ENCODE measurements around the gene FKRP.

Gene FKRP

GRCh38 chr19:46726971-46727501, 18.8 kb upstream of the FKRP start:
- Histone ChIP-seq H3K36me3 (ENCODE audit: control insufficient read depth, insufficient read depth, low read length) (peaks cover 99% of the 10 kb centered on the region), H3K4me3 (ENCODE audit: extremely low read depth, insufficient read depth, low read length, poor library complexity, severe bottlenecking) (no peak overlapping the region), H3K9me3 (ENCODE audit: control insufficient read depth, low read length) (no peaks in the 10 kb centered on the region), H3K4me1 (ENCODE audit: control insufficient read depth, insufficient read depth, low read length, poor library complexity, severe bottlenecking) (peaks cover 52% of the 10 kb centered on the region), H3K27ac (ENCODE audit: low read depth, low read length, severe bottlenecking) (no peak overlapping the region)
- 96% methylated on average over 8 to 10 of the region's 14 CpGs for WGBS, 2 experiments (ENCODE audit: insufficient coverage in 2 of 2)

GRCh38 chr19:46727757-46728156, 18.1 kb upstream of the FKRP start:
- WGBS, 2 experiments (ENCODE audit: insufficient coverage in 2 of 2): 94 to 97% methylated on average over 5 to 10 of the region's 11 CpGs
- H3K36me3 ChIP-seq (ENCODE audit: control insufficient read depth, insufficient read depth, low read length): peaks cover 99% of the 10 kb centered on the region

GRCh38 chr19:46728208-46728607, 17.6 kb upstream of the FKRP start:
- H3K9me3 ChIP-seq (ENCODE audit: control insufficient read depth, low read length): no peaks in the 10 kb centered on the region
- H3K4me1 ChIP-seq (ENCODE audit: control insufficient read depth, insufficient read depth, low read length, poor library complexity, severe bottlenecking): peaks cover 59% of the 10 kb centered on the region
- H3K27ac ChIP-seq (ENCODE audit: low read depth, low read length, severe bottlenecking): no peak overlapping the region
- peaks cover 99% of the 10 kb centered on the region for H3K36me3 ChIP-seq (ENCODE audit: control insufficient read depth, insufficient read depth, low read length)
- WGBS, 2 experiments (ENCODE audit: insufficient coverage in 2 of 2): 97% methylated on average over 9 to 14 of the region's 14 CpGs
- H3K4me3 ChIP-seq (ENCODE audit: extremely low read depth, insufficient read depth, low read length, poor library complexity, severe bottlenecking): no peak overlapping the region

More at GRCh38 chr19:46727757-46728156, 18.1 kb upstream of the FKRP start:
- no peak overlapping the region for H3K4me3 ChIP-seq (ENCODE audit: extremely low read depth, insufficient read depth, low read length, poor library complexity, severe bottlenecking)
- no peak overlapping the region for H3K27ac ChIP-seq (ENCODE audit: low read depth, low read length, severe bottlenecking)
- H3K9me3 ChIP-seq (ENCODE audit: control insufficient read depth, low read length): no peaks in the 10 kb centered on the region
- peaks cover 55% of the 10 kb centered on the region for H3K4me1 ChIP-seq (ENCODE audit: control insufficient read depth, insufficient read depth, low read length, poor library complexity, severe bottlenecking)

- Histone ChIP-seq H3K4me3 (ENCODE audit: extremely low read depth, insufficient read depth, low read length, poor library complexity, severe bottlenecking) (no peak overlapping the region), H3K9me3 (ENCODE audit: control insufficient read depth, low read length) (no peaks in the 10 kb centered on the region), H3K36me3 (ENCODE audit: control insufficient read depth, insufficient read depth, low read length) (peaks cover 99% of the 10 kb centered on the region), H3K27ac (ENCODE audit: low read depth, low read length, severe bottlenecking) (peak overlapping the region; percentile 16), H3K4me1 (ENCODE audit: control insufficient read depth, insufficient read depth, low read length, poor library complexity, severe bottlenecking) (peaks cover 63% of the 10 kb centered on the region)
- WGBS, 2 experiments (ENCODE audit: insufficient coverage in 2 of 2): 64 to 65% methylated on average over 16 to 19 of the region's 20 CpGs
These were observed 17.0 kb upstream of the FKRP start for GRCh38 chr19:46728693-46729339.

- Histone ChIP-seq H3K27ac (ENCODE audit: low read depth, low read length, severe bottlenecking) (no peak overlapping the region), H3K36me3 (ENCODE audit: control insufficient read depth, insufficient read depth, low read length) (peaks cover 99% of the 10 kb centered on the region), H3K9me3 (ENCODE audit: control insufficient read depth, low read length) (no peaks in the 10 kb centered on the region), H3K4me3 (ENCODE audit: extremely low read depth, insufficient read depth, low read length, poor library complexity, severe bottlenecking) (no peak overlapping the region), H3K4me1 (ENCODE audit: control insufficient read depth, insufficient read depth, low read length, poor library complexity, severe bottlenecking) (peaks cover 66% of the 10 kb centered on the region)
- WGBS, 2 experiments (ENCODE audit: insufficient coverage in 2 of 2): 90 to 96% methylated on average over 5 of the region's 7 CpGs
These were observed 16.2 kb upstream of the FKRP start for GRCh38 chr19:46729696-46730095.

GRCh38 chr19:46730187-46730586, 15.7 kb upstream of the FKRP start:
- H3K4me3 ChIP-seq (ENCODE audit: extremely low read depth, insufficient read depth, low read length, poor library complexity, severe bottlenecking): no peak overlapping the region
- H3K4me1 ChIP-seq (ENCODE audit: control insufficient read depth, insufficient read depth, low read length, poor library complexity, severe bottlenecking): peaks cover 66% of the 10 kb centered on the region
- peaks cover 99% of the 10 kb centered on the region for H3K36me3 ChIP-seq (ENCODE audit: control insufficient read depth, insufficient read depth, low read length)
- WGBS, 2 experiments (ENCODE audit: insufficient coverage in 2 of 2): 98 to 100% methylated on average over 8 to 9 of the region's 9 CpGs
- H3K27ac ChIP-seq (ENCODE audit: low read depth, low read length, severe bottlenecking): no peak overlapping the region
- H3K9me3 ChIP-seq (ENCODE audit: control insufficient read depth, low read length): no peaks in the 10 kb centered on the region

GRCh38 chr19:46730595-46730994, 15.3 kb upstream of the FKRP start:
- H3K27ac ChIP-seq (ENCODE audit: low read depth, low read length, severe bottlenecking): peak overlapping the region; percentile 49
- H3K36me3 ChIP-seq (ENCODE audit: control insufficient read depth, insufficient read depth, low read length): peaks cover 99% of the 10 kb centered on the region
- WGBS, 2 experiments (ENCODE audit: insufficient coverage in 2 of 2): 97% methylated on average over 14 of the region's 14 CpGs

GRCh38 chr19:46731007-46731501, 14.8 kb upstream of the FKRP start:
- peaks cover 61% of the 10 kb centered on the region for H3K4me1 ChIP-seq (ENCODE audit: control insufficient read depth, insufficient read depth, low read length, poor library complexity, severe bottlenecking)
- peaks cover 97% of the 10 kb centered on the region for H3K36me3 ChIP-seq (ENCODE audit: control insufficient read depth, insufficient read depth, low read length)
- H3K9me3 ChIP-seq (ENCODE audit: control insufficient read depth, low read length): no peaks in the 10 kb centered on the region
- no peak overlapping the region for H3K4me3 ChIP-seq (ENCODE audit: extremely low read depth, insufficient read depth, low read length, poor library complexity, severe bottlenecking)
- peak overlapping the region; percentile 49 for H3K27ac ChIP-seq (ENCODE audit: low read depth, low read length, severe bottlenecking)
- 84 to 87% methylated on average over 11 of the region's 14 CpGs for WGBS, 2 experiments (ENCODE audit: insufficient coverage in 2 of 2)

More at GRCh38 chr19:46730595-46730994, 15.3 kb upstream of the FKRP start:
- Histone ChIP-seq H3K4me3 (ENCODE audit: extremely low read depth, insufficient read depth, low read length, poor library complexity, severe bottlenecking) (no peak overlapping the region), H3K9me3 (ENCODE audit: control insufficient read depth, low read length) (no peaks in the 10 kb centered on the region), H3K4me1 (ENCODE audit: control insufficient read depth, insufficient read depth, low read length, poor library complexity, severe bottlenecking) (peaks cover 63% of the 10 kb centered on the region)

GRCh38 chr19:46731584-46731983, 14.3 kb upstream of the FKRP start:
- H3K9me3 ChIP-seq (ENCODE audit: control insufficient read depth, low read length): no peaks in the 10 kb centered on the region
- H3K4me1 ChIP-seq (ENCODE audit: control insufficient read depth, insufficient read depth, low read length, poor library complexity, severe bottlenecking): peaks cover 63% of the 10 kb centered on the region
- 89 to 91% methylated on average over 14 of the region's 14 CpGs for WGBS, 2 experiments (ENCODE audit: insufficient coverage in 2 of 2)
- H3K36me3 ChIP-seq (ENCODE audit: control insufficient read depth, insufficient read depth, low read length): peaks cover 96% of the 10 kb centered on the region
- no peak overlapping the region for H3K4me3 ChIP-seq (ENCODE audit: extremely low read depth, insufficient read depth, low read length, poor library complexity, severe bottlenecking)
- no peak overlapping the region for H3K27ac ChIP-seq (ENCODE audit: low read depth, low read length, severe bottlenecking)

GRCh38 chr19:46732172-46732938, 13.5 kb upstream of the FKRP start:
- Histone ChIP-seq H3K4me3 (ENCODE audit: extremely low read depth, insufficient read depth, low read length, poor library complexity, severe bottlenecking) (no peak overlapping the region), H3K4me1 (ENCODE audit: control insufficient read depth, insufficient read depth, low read length, poor library complexity, severe bottlenecking) (peaks cover 60% of the 10 kb centered on the region), H3K27ac (ENCODE audit: low read depth, low read length, severe bottlenecking) (no peak overlapping the region), H3K9me3 (ENCODE audit: control insufficient read depth, low read length) (no peaks in the 10 kb centered on the region), H3K36me3 (ENCODE audit: control insufficient read depth, insufficient read depth, low read length) (peaks cover 94% of the 10 kb centered on the region)
- WGBS, 2 experiments (ENCODE audit: insufficient coverage in 2 of 2): 93 to 94% methylated on average over 28 of the region's 28 CpGs
